Measurements from ENCODE around the gene RCSD1. TPM values are rescaled to one million over a fixed set of nuclear protein-coding genes. Genes with fewer than 3 reads are reported as not detected.

The RCSD1 gene
- total and polyA plus RNA-seq, 11 donors = 14.1 to 51.5 (median 29.6) TPM

DNA sequence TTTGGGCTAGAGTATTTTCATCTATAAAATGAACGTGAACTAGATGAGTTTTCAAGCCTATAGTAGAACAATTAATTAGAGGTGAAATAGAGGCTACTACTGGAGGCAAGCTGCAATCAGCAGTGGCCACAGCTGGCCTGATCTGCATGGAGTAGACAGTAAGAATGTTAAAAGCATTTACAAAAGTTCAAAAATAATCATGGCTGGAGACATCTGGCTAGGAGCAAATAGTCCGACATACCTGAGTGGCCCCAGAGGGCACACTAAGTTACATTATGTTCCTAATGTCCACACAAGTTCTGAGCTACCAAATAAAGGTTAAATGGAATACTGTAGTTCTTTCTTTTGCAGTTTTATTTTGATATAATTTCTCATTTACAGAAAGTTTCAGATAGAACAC is 119.7 kb downstream of the RCSD1 start:
- intact Hi-C loops (cut with DNase I) = no loop called here
- Histone ChIP-seq H3K9me3 (no peaks in the 10 kb centered on the region), H3K4me1 (peaks cover 0 to 53% (median 17%) of the 10 kb centered on the region in 12 donors), H3K27ac (no peak overlapping the region), H3K36me3 (no peaks in the 10 kb centered on the region), H3K27me3 (no peaks in the 10 kb centered on the region), H3K4me3 (no peak overlapping the region)
- DNase-seq (no peak), ATAC-seq (peak in 1 of 4 donors; percentile 25)
- TF ChIP-seq, protein P1, sequence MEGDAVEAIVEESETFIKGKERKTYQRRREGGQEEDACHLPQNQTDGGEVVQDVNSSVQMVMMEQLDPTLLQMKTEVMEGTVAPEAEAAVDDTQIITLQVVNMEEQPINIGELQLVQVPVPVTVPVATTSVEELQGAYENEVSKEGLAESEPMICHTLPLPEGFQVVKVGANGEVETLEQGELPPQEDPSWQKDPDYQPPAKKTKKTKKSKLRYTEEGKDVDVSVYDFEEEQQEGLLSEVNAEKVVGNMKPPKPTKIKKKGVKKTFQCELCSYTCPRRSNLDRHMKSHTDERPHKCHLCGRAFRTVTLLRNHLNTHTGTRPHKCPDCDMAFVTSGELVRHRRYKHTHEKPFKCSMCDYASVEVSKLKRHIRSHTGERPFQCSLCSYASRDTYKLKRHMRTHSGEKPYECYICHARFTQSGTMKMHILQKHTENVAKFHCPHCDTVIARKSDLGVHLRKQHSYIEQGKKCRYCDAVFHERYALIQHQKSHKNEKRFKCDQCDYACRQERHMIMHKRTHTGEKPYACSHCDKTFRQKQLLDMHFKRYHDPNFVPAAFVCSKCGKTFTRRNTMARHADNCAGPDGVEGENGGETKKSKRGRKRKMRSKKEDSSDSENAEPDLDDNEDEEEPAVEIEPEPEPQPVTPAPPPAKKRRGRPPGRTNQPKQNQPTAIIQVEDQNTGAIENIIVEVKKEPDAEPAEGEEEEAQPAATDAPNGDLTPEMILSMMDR (IDR thresholded peaks at IDR 0.05) = no peak
- no peak for TF ChIP-seq POLR2A (IDR thresholded peaks at IDR 0.05)
- 74 to 80% (median 78%) methylated on average over 2 of the region's 2 CpGs for WGBS, 4 donors

DNA sequence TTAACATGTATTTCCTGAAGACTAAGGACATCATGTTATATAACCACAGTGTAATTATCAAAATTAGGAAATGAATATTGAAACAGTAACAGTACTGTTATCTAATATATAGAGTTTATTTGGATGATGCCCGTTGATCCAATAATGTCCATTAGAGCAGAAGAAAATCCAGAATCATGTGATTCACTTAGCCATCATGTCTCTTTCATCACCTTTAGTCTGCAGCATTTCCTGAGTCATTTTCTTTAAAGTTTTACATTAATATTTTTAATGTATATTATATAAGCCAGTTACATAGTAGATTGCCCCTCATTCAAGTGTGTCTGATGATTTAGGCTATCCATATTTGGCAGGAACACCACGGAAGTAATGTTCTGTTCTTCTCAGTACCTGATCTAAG is 120.6 kb downstream of the RCSD1 start:
- no peaks in the 10 kb centered on the region for H3K36me3 ChIP-seq
- DNase-seq (no peak), ATAC-seq (no peak)
- intact Hi-C loops (cut with DNase I) = no loop called here
- H3K4me3 ChIP-seq = no peak overlapping the region
- TF ChIP-seq, protein P1 (IDR thresholded peaks at IDR 0.05) = no peak
- TF ChIP-seq POLR2A (IDR thresholded peaks at IDR 0.05) = no peak
- H3K4me1 ChIP-seq = peaks cover 0 to 55% (median 20%) of the 10 kb centered on the region in 12 donors
- WGBS, 4 donors = 94 to 98% (median 96%) methylated on average over 2 of the region's 2 CpGs
- no peaks in the 10 kb centered on the region for H3K27me3 ChIP-seq
- H3K27ac ChIP-seq = no peak overlapping the region
- H3K9me3 ChIP-seq = no peaks in the 10 kb centered on the region

DNA sequence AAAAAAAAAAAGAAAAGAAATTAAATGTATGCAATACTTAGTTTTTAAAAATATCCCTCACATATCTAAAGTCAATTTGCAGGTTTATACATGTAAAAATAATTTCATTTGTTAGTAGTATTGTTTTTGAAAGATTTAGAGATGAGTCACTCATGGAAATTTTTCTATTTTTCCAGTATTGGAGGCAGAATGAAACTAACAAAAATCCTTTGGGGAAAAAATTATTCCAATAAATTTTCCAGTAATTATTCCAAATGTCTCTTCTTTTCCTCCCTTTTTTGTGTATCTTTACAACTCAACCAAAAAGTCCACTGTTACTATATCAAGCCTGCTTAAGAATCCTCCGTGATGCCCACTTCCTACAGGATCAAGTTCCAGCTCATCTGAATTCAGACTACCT is 121.6 kb downstream of the RCSD1 start:
- TF ChIP-seq POLR2A (IDR thresholded peaks at IDR 0.05) = no peak
- TF ChIP-seq, protein P1 (IDR thresholded peaks at IDR 0.05) = no peak
- Histone ChIP-seq H3K9me3 (no peaks in the 10 kb centered on the region), H3K4me3 (no peak overlapping the region), H3K36me3 (no peaks in the 10 kb centered on the region), H3K27me3 (no peaks in the 10 kb centered on the region), H3K27ac (peak overlapping the region in 6 of 12 donors; percentile 6 to 52 (median 32)), H3K4me1 (peaks cover 1 to 56% (median 26%) of the 10 kb centered on the region in 12 donors)
- DNase-seq (no peak), ATAC-seq (no peak)
- WGBS, 4 donors = 77 to 91% (median 85%) methylated on average over 1 of the region's 1 CpG
- intact Hi-C loops (cut with DNase I) = no loop called here

DNA sequence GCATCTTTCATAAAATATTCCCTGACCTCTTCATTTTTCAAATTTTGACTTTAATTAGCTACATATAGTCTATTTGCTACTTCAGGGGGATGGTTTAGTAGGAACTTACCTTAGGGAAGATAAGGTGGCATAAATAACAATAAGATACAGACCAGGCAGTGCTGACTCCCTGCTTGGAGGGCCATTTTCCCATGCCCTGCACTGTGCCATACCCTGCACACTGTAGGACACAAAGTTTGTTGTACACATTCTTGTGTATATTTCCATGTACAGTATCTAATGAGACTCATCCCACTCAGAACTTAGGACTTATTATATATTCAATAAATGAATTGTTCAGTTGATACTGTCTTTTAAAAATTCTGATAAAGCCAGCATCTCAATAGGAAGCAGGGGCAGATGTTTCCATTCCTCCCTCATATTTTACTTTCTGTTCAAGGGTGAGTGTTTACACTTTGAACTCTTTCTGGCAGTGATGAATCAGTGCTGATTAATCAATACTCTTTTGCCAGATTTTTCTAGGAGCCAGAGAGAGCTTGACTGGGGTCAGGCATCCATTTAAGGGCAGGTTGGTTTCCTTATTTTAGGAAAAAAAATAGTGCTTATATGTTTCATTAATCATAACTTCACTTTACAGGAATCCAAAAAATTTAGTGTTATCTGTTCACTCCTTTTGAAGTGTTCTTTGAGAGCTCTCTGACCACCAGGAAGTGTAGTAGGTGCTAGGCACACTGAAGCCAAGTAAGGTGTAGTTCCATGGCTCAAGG is 122.4 kb downstream of the RCSD1 start:
- TF ChIP-seq, protein P1 (IDR thresholded peaks at IDR 0.05) = no peak
- no peak for TF ChIP-seq POLR2A (IDR thresholded peaks at IDR 0.05)
- ATAC-seq (no peak), DNase-seq (no peak)
- Histone ChIP-seq H3K27me3 (no peaks in the 10 kb centered on the region), H3K27ac (peak overlapping the region in 5 of 12 donors; percentile 2 to 52 (median 20)), H3K4me1 (peaks cover 5 to 57% (median 33%) of the 10 kb centered on the region in 12 donors), H3K9me3 (no peaks in the 10 kb centered on the region), H3K36me3 (no peaks in the 10 kb centered on the region), H3K4me3 (no peak overlapping the region)
- intact Hi-C loops (cut with DNase I) = no loop called here
